Spleen (tissue), 7 donors: ENCODE results near the gene GSTA2.

Experiments used
- POLR2A ChIP-seq, 3 donors: fragments of 450-650 bp; IDR thresholded peaks; one replicate each; pipeline ENCODE4 v1.5.1; 2017; ENCODE audit warnings: antibody characterized with exemption in 3 of 3, mild to moderate bottlenecking in 1 of 3
- TF ChIP-seq, protein P1 (sequence below), 11 experiments: fragments of 200-600 bp in 7 of 11; fragments of 450-650 bp in 4 of 11; sonication (generic) in 4 of 11; IDR thresholded peaks in 8 of 11; conservative IDR thresholded peaks in 3 of 11; 1 replicate in 7 of 11; 2 replicates in 4 of 11; pipeline versions ENCODE4 v1.4.0 to v1.8.0; 2016 to 2021; ENCODE audit warnings: antibody characterized with exemption in 11 of 11, inconsistent platforms in 4 of 11, mild to moderate bottlenecking in 1 of 11
- donor health status: DM: no; HTN: no; CAD: no; lungs with moderate emphysema.
- donor health status: DM: no; HTN: no; CAD: no.
- donor health status: DM: no; HTN: no; CAD: no.

DNA sequence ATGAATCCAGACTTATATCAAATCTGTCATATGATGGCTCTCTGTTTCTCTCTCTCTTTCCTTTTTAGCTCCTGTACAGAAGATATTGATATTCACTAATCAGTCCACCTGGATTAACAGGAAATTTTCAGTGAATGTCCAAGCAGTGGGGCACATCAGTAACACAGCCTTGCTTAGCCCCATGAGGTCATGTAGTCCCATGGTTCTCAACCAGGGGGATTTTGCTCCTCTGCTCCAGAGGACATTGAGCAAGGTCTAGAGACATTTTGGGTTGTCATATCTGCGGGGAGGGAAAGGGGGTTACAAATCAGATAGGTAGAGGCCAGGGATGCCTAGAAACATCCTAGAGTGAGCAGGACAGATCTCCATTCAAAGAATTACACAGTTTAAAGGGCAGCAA is 39.5 kb upstream of the GSTA2 start:
- TF ChIP-seq, protein P1, sequence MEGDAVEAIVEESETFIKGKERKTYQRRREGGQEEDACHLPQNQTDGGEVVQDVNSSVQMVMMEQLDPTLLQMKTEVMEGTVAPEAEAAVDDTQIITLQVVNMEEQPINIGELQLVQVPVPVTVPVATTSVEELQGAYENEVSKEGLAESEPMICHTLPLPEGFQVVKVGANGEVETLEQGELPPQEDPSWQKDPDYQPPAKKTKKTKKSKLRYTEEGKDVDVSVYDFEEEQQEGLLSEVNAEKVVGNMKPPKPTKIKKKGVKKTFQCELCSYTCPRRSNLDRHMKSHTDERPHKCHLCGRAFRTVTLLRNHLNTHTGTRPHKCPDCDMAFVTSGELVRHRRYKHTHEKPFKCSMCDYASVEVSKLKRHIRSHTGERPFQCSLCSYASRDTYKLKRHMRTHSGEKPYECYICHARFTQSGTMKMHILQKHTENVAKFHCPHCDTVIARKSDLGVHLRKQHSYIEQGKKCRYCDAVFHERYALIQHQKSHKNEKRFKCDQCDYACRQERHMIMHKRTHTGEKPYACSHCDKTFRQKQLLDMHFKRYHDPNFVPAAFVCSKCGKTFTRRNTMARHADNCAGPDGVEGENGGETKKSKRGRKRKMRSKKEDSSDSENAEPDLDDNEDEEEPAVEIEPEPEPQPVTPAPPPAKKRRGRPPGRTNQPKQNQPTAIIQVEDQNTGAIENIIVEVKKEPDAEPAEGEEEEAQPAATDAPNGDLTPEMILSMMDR (IDR thresholded peaks at IDR 0.05 in 8 of 11, conservative IDR thresholded peaks at IDR 0.05 in 3 of 11), result no peak
- no peak for TF ChIP-seq POLR2A (IDR thresholded peaks at IDR 0.05)
